HEK293 (cell line): ENCODE data around the gene RASD2.

ENCODE experiments used
- CTCF ChIA-PET: fragments of 350-600 bp; formaldehyde crosslinking; extraction: SDS; loops from one replicate; lab custom pipeline; 2021; ENCODE audit warnings: antibody characterized with exemption; lab: Yijun Ruan, JAX
- POLR2A ChIA-PET: fragments of 300-600 bp; formaldehyde crosslinking; extraction: SDS; loops from one replicate; lab custom pipeline; 2020; ENCODE audit warnings: antibody characterized with exemption, inconsistent platforms; lab: Yijun Ruan, JAX
- H3K27ac ChIP-seq: fragments of 200-500 bp; sonication (Bioruptor generic); 2 replicates; pipeline ENCODE4 v1.5.1; 2014; ENCODE audit warnings: low read depth, low read length, control low read depth, inconsistent platforms; ENCODE audit errors: extremely low read depth
- H3K36me3 ChIP-seq, 2 experiments: fragments of 200-500 bp in 1 of 2; sonication (Bioruptor generic) in 1 of 2; 1 replicate in 1 of 2; 2 replicates in 1 of 2; pipeline ENCODE4 v1.5.1; 2014 to 2017; ENCODE audit warnings: inconsistent platforms in 2 of 2, low read length in 2 of 2; ENCODE audit not compliant: control insufficient read depth in 2 of 2, insufficient read depth in 1 of 2
- H3K4me1 ChIP-seq: fragments of 200-500 bp; sonication (Bioruptor generic); 2 replicates; pipeline ENCODE4 v1.5.1; 2014; ENCODE audit warnings: mild to moderate bottlenecking, low read length, inconsistent platforms; ENCODE audit not compliant: control insufficient read depth, insufficient read depth
- H3K4me3 ChIP-seq: 2 replicates; pipeline ENCODE4 v1.5.1; 2011; ENCODE audit warnings: low read depth, mild to moderate bottlenecking, control low read depth, low read length, moderate library complexity
- H3K9me3 ChIP-seq: fragments of 200-500 bp; sonication (Bioruptor generic); 2 replicates; pipeline ENCODE4 v1.5.1; 2014; ENCODE audit warnings: low read depth, low read length, inconsistent platforms; ENCODE audit not compliant: control insufficient read depth, insufficient read depth
- FEZF1 ChIP-seq: fragments of 450-650 bp; formaldehyde crosslinking; IDR thresholded peaks from 2 replicates; pipeline ENCODE4 v1.5.1; 2016; ENCODE audit warnings: missing biosample characterization, missing genetic modification characterization
- GFI1B ChIP-seq: fragments of 450-650 bp; formaldehyde crosslinking; IDR thresholded peaks from 2 replicates; pipeline ENCODE4 v1.5.1; 2016; ENCODE audit warnings: missing biosample characterization, missing genetic modification characterization
- GLIS2 ChIP-seq: fragments of 450-650 bp; formaldehyde crosslinking; IDR thresholded peaks from 2 replicates; pipeline ENCODE4 v1.5.1; 2016; ENCODE audit warnings: missing biosample characterization, missing genetic modification characterization
- INSM2 ChIP-seq: fragments of 450-650 bp; formaldehyde crosslinking; IDR thresholded peaks from 2 replicates; pipeline ENCODE4 v1.5.1; 2016; ENCODE audit warnings: missing biosample characterization, missing genetic modification characterization
- KLF16 ChIP-seq: fragments of 450-650 bp; formaldehyde crosslinking; IDR thresholded peaks from 2 replicates; pipeline ENCODE4 v1.5.1; 2017; ENCODE audit warnings: missing biosample characterization, missing genetic modification characterization
- KLF7 ChIP-seq: fragments of 450-650 bp; formaldehyde crosslinking; IDR thresholded peaks from 2 replicates; pipeline ENCODE4 v1.5.1; 2016; ENCODE audit warnings: missing biosample characterization, missing genetic modification characterization, borderline replicate concordance
- MEIS1 ChIP-seq: sonication (generic); formaldehyde crosslinking; IDR thresholded peaks from 2 replicates; pipeline ENCODE4 v1.8.1; 2022; ENCODE audit warnings: missing genetic modification reagents, mild to moderate bottlenecking, borderline replicate concordance
- SCRT1 ChIP-seq: fragments of 450-650 bp; formaldehyde crosslinking; IDR thresholded peaks from 2 replicates; pipeline ENCODE4 v1.5.1; 2016; ENCODE audit warnings: missing biosample characterization, missing genetic modification characterization, borderline replicate concordance
- SCRT2 ChIP-seq: fragments of 450-650 bp; formaldehyde crosslinking; IDR thresholded peaks from 2 replicates; pipeline ENCODE4 v1.5.1; 2016; ENCODE audit warnings: missing biosample characterization, missing genetic modification characterization
- TSHZ1 ChIP-seq: fragments of 450-650 bp; formaldehyde crosslinking; IDR thresholded peaks from 2 replicates; pipeline ENCODE4 v1.5.1; 2016; ENCODE audit warnings: missing biosample characterization, missing genetic modification characterization, borderline replicate concordance
- YY2 ChIP-seq: fragments of 450-650 bp; formaldehyde crosslinking; IDR thresholded peaks from 2 replicates; pipeline ENCODE4 v1.5.1; 2016; ENCODE audit warnings: missing biosample characterization, missing genetic modification characterization
- ZIC2 ChIP-seq: fragments of 450-650 bp; formaldehyde crosslinking; IDR thresholded peaks from 2 replicates; pipeline ENCODE4 v1.5.1; 2016; ENCODE audit warnings: missing biosample characterization, missing genetic modification characterization
- ZNF121 ChIP-seq: fragments of 450-650 bp; formaldehyde crosslinking; IDR thresholded peaks from 2 replicates; pipeline ENCODE4 v1.5.1; 2016; ENCODE audit warnings: missing biosample characterization, missing genetic modification characterization
- ZNF138 ChIP-seq: fragments of 450-650 bp; formaldehyde crosslinking; IDR thresholded peaks from 2 replicates; pipeline ENCODE4 v1.5.1; 2016; ENCODE audit warnings: missing biosample characterization, missing genetic modification characterization, borderline replicate concordance
- ZNF157 ChIP-seq: fragments of 450-650 bp; formaldehyde crosslinking; IDR thresholded peaks from 2 replicates; pipeline ENCODE4 v1.5.1; 2016; ENCODE audit warnings: missing biosample characterization, missing genetic modification characterization
- ZNF169 ChIP-seq: fragments of 450-650 bp; formaldehyde crosslinking; IDR thresholded peaks from 2 replicates; pipeline ENCODE4 v1.5.1; 2016; ENCODE audit warnings: missing biosample characterization, missing genetic modification characterization
- ZNF202 ChIP-seq: fragments of 450-650 bp; formaldehyde crosslinking; IDR thresholded peaks from 2 replicates; pipeline ENCODE4 v1.5.1; 2016; ENCODE audit warnings: missing biosample characterization, missing genetic modification characterization, borderline replicate concordance
- ZNF248 ChIP-seq: fragments of 450-650 bp; formaldehyde crosslinking; IDR thresholded peaks from 2 replicates; pipeline ENCODE4 v1.5.1; 2017; ENCODE audit warnings: missing biosample characterization, missing genetic modification characterization
- ZNF433 ChIP-seq: fragments of 450-650 bp; formaldehyde crosslinking; IDR thresholded peaks from 2 replicates; pipeline ENCODE4 v1.5.1; 2016; ENCODE audit warnings: missing biosample characterization, missing genetic modification characterization, low read depth
- ZNF658 ChIP-seq: fragments of 450-650 bp; formaldehyde crosslinking; IDR thresholded peaks from 2 replicates; pipeline ENCODE4; 2016; ENCODE audit warnings: missing biosample characterization, missing genetic modification characterization
- ZSCAN16 ChIP-seq: fragments of 450-650 bp; formaldehyde crosslinking; IDR thresholded peaks from 2 replicates; pipeline ENCODE4 v1.5.1; 2016; ENCODE audit warnings: missing biosample characterization, missing genetic modification characterization
- ZSCAN23 ChIP-seq: fragments of 450-650 bp; formaldehyde crosslinking; IDR thresholded peaks from 2 replicates; pipeline ENCODE4 v1.5.1; 2016; ENCODE audit warnings: missing biosample characterization, missing genetic modification characterization
- TF ChIP-seq, protein P1 (sequence below): fragments of 450-650 bp; formaldehyde crosslinking; IDR thresholded peaks from 2 replicates; pipeline ENCODE4 v1.5.1; 2016; ENCODE audit warnings: missing biosample characterization, missing genetic modification characterization

The RASD2 gene

DNA sequence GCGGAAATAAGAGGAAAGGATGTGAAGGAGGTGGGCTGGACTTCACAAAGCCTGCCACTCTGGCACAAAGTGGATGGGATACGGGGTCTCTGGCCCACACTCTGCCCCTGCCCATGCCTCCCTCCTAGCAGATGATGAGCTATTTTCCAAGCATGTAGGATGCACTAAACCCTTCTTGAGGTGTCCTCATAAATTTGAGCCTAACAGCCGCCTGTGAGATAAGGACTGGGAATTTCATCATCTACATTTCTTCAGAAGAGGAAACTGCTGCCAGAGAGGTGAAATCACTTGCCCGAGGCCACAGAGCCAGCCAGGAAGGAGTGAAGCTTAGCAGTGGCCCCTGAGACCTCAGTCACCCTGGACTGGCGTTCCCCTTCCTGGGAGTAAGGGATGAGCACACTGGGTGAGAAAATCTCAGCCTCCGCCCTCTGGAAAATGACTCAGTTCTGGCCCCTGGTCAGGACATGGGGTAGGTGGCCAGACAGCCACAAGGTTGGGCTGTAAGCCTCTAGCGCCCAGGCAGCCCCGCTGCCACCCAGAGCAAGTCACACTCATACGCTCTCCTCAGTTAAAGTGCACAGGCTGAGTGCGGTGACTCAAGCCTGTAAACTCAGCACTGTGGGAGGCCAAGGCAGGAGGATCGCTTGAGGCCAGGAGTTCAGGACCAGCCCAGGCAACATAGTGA lies 48.6 kb downstream of the RASD2 start (continued):
- TF ChIP-seq MEIS1 (CRISPR knock-in tag) (no peak), KLF16 (tag by site-specific recombination) (peak; percentile 60; the same call in 1 of the 2 replicates), ZNF169 (no peak), SCRT1 (no peak), ZSCAN23 (tag by site-specific recombination) (no peak), ZSCAN16 (no peak), ZNF248 (tag by site-specific recombination) (no peak), ZNF433 (tag by site-specific recombination) (no peak), ZNF202 (no peak), ZNF157 (no peak), GFI1B (tag by site-specific recombination) (no peak), GLIS2 (tag by site-specific recombination) (peak; percentile 78)

DNA sequence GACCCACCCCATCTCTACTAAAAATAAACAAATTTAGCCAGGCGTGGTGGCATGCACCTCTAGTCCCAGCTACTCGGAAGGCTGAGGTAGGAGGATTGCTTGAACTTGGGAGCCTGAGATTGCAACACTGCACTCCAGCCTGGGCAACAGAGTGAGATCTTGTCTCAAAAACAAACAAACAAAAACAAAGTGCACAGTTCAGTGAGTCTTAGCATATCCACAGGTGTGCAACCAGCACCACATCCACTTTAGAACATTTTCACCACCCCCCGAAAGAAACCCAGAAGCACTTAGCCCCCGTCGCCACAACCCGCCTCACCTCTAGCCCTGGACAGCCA lies 49.1 kb downstream of the RASD2 start:
- POLR2A ChIA-PET, result interaction anchor here (0.9 kb wide), 1 partner anchor 48 kb away, joined by 3 read pairs; no protein-coding TSS in a partner anchor
- H3K4me1 ChIP-seq, result peaks cover 7% of the 10 kb centered on the region; the same call in 1 of the 2 replicates
- H3K27ac ChIP-seq, result no peak overlapping the region
- CTCF ChIA-PET, result interaction anchor here (1.0 kb wide), 1 partner anchor 333 kb away, joined by 3 read pairs; no protein-coding TSS in a partner anchor
- TF ChIP-seq KLF7, result no peak
- TF ChIP-seq TSHZ1 (tag by site-specific recombination), result 0 out of 2 replicates have a peak, but pooled peaks have one; percentile 7
- TF ChIP-seq FEZF1 (tag by site-specific recombination), result 0 out of 2 replicates have a peak, but pooled peaks have one; percentile 23
- TF ChIP-seq ZNF121 (tag by site-specific recombination), result peak; percentile 93
- no peak for TF ChIP-seq ZNF658 (tag by site-specific recombination)
- TF ChIP-seq ZNF138 (tag by site-specific recombination), result no peak
- TF ChIP-seq ZIC2, result 0 out of 2 replicates have a peak, but pooled peaks have one; percentile 6
- TF ChIP-seq GLIS2 (tag by site-specific recombination), result 0 out of 2 replicates have a peak, but pooled peaks have one; percentile 47
- TF ChIP-seq SCRT2, result peak; percentile 42
- no peak for TF ChIP-seq YY2
- TF ChIP-seq INSM2 (tag by site-specific recombination), result peak; percentile 40
- TF ChIP-seq, protein P1, sequence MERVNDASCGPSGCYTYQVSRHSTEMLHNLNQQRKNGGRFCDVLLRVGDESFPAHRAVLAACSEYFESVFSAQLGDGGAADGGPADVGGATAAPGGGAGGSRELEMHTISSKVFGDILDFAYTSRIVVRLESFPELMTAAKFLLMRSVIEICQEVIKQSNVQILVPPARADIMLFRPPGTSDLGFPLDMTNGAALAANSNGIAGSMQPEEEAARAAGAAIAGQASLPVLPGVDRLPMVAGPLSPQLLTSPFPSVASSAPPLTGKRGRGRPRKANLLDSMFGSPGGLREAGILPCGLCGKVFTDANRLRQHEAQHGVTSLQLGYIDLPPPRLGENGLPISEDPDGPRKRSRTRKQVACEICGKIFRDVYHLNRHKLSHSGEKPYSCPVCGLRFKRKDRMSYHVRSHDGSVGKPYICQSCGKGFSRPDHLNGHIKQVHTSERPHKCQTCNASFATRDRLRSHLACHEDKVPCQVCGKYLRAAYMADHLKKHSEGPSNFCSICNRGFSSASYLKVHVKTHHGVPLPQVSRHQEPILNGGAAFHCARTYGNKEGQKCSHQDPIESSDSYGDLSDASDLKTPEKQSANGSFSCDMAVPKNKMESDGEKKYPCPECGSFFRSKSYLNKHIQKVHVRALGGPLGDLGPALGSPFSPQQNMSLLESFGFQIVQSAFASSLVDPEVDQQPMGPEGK (tag by site-specific recombination), result 0 out of 2 replicates have a peak, but pooled peaks have one; percentile 7
- no peak overlapping the region for H3K4me3 ChIP-seq
- H3K9me3 ChIP-seq, result no peaks in the 10 kb centered on the region
- no peaks in the 10 kb centered on the region for H3K36me3 ChIP-seq
